DND-41 (cell line): ENCODE results near the gene ARID2.

Experiments used
- EZH2 ChIP-seq: IDR thresholded peaks from 3 replicates; pipeline ENCODE4 v1.6.1; 2012; ENCODE audit warnings: borderline replicate concordance, low read depth, mild to moderate bottlenecking, moderate library complexity, low read length, inconsistent platforms; ENCODE audit not compliant: severe bottlenecking
- TF ChIP-seq, protein P1 (sequence below): IDR thresholded peaks from 2 replicates; pipeline ENCODE4 v1.5.1; 2012; ENCODE audit warnings: borderline replicate concordance, low read length, moderate library complexity, mild to moderate bottlenecking; ENCODE audit not compliant: poor library complexity, severe bottlenecking; ENCODE audit errors: extremely low read depth

- TF ChIP-seq, protein P1, sequence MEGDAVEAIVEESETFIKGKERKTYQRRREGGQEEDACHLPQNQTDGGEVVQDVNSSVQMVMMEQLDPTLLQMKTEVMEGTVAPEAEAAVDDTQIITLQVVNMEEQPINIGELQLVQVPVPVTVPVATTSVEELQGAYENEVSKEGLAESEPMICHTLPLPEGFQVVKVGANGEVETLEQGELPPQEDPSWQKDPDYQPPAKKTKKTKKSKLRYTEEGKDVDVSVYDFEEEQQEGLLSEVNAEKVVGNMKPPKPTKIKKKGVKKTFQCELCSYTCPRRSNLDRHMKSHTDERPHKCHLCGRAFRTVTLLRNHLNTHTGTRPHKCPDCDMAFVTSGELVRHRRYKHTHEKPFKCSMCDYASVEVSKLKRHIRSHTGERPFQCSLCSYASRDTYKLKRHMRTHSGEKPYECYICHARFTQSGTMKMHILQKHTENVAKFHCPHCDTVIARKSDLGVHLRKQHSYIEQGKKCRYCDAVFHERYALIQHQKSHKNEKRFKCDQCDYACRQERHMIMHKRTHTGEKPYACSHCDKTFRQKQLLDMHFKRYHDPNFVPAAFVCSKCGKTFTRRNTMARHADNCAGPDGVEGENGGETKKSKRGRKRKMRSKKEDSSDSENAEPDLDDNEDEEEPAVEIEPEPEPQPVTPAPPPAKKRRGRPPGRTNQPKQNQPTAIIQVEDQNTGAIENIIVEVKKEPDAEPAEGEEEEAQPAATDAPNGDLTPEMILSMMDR, result no peak
- no peak for TF ChIP-seq EZH2
These were observed 27.2 kb downstream of the ARID2 start for GRCh38 chr12:45756666-45757065.
